HG03571 (cell line): ENCODE results near the gene PLAC9.

Source experiments
- ATAC-seq: cut with Tn5 transposase; IDR thresholded peaks from one replicate; pipeline ENCODE4 v1.9.1; 2021; ENCODE audit not compliant: unreplicated experiment

Gene PLAC9

GRCh38 chr10:80159166-80159873 lies 26.8 kb downstream of the PLAC9 start:
- no peak for ATAC-seq

- no peak for ATAC-seq
These were observed 28.1 kb downstream of the PLAC9 start for GRCh38 chr10:80160361-80161320.

GRCh38 chr10:80161321-80162083 lies 29.0 kb downstream of the PLAC9 start:
- no peak for ATAC-seq

GRCh38 chr10:80163741-80164341 lies 31.3 kb downstream of the PLAC9 start:
- no peak for ATAC-seq

GRCh38 chr10:80164596-80164995 lies 32.1 kb downstream of the PLAC9 start:
- ATAC-seq, result no peak

GRCh38 chr10:80165173-80165572 lies 32.6 kb downstream of the PLAC9 start:
- ATAC-seq, result no peak

- no peak for ATAC-seq
These were observed 34.3 kb downstream of the PLAC9 start for GRCh38 chr10:80166581-80167470.

GRCh38 chr10:80167471-80168161 lies 35.1 kb downstream of the PLAC9 start:
- no peak for ATAC-seq

GRCh38 chr10:80168162-80168511 lies 35.6 kb downstream of the PLAC9 start:
- ATAC-seq, result no peak

- ATAC-seq, result no peak
These were observed 36.3 kb downstream of the PLAC9 start for GRCh38 chr10:80168679-80169380.

- ATAC-seq, result no peak
These were observed 37.5 kb downstream of the PLAC9 start for GRCh38 chr10:80170026-80170425.

- no peak for ATAC-seq
These were observed 38.1 kb downstream of the PLAC9 start for GRCh38 chr10:80170641-80171040.

- no peak for ATAC-seq
These were observed 38.7 kb downstream of the PLAC9 start for GRCh38 chr10:80171248-80171660.

GRCh38 chr10:80172896-80173295 lies 40.4 kb downstream of the PLAC9 start:
- ATAC-seq, result no peak

GRCh38 chr10:80173466-80173865 lies 40.9 kb downstream of the PLAC9 start:
- ATAC-seq, result no peak

GRCh38 chr10:80174641-80175395 lies 42.3 kb downstream of the PLAC9 start:
- ATAC-seq, result no peak

GRCh38 chr10:80176526-80176925 lies 44.0 kb downstream of the PLAC9 start:
- ATAC-seq, result no peak
